Cardiac muscle cell (in vitro differentiated cells and primary cell): ENCODE results near the gene TMEM255B. TPM values are rescaled to one million over a fixed set of nuclear protein-coding genes. Genes with fewer than 3 reads are reported as not detected.

ENCODE experiments used
- DNase-seq, 2 donors: peaks; one replicate each; pipeline versions ENCODE4 v3.0.0 to v3.0.0-alpha.2; 2010 to 2017; ENCODE audit warnings: low read depth in 1 of 2, low spot score in 1 of 2
- H3K27ac ChIP-seq: fragments of 200-600 bp; sonication (generic); 2 replicates; pipeline ENCODE4 v1.5.1; 2016
- H3K27me3 ChIP-seq: fragments of 200-600 bp; sonication (generic); 2 replicates; pipeline ENCODE4 v1.6.0; 2016; ENCODE audit warnings: control low read depth
- H3K36me3 ChIP-seq: fragments of 200-600 bp; sonication (generic); 2 replicates; pipeline ENCODE4 v1.5.1; 2016; ENCODE audit warnings: control low read depth
- H3K4me1 ChIP-seq: fragments of 200-600 bp; sonication (generic); 2 replicates; pipeline ENCODE4 v1.8.1; 2017; ENCODE audit warnings: low read depth, mild to moderate bottlenecking, mixed run types
- H3K4me3 ChIP-seq: fragments of 200-600 bp; sonication (generic); 2 replicates; pipeline ENCODE4 v1.5.1; 2016; ENCODE audit warnings: mild to moderate bottlenecking
- H3K9me3 ChIP-seq: fragments of 200-600 bp; sonication (generic); 2 replicates; pipeline ENCODE4 v1.5.1; 2017; ENCODE audit warnings: low read depth, mild to moderate bottlenecking, control low read depth
- CTCF ChIP-seq: IDR thresholded peaks from 2 replicates; pipeline ENCODE4 v1.5.1; 2012; ENCODE audit warnings: low read depth, mild to moderate bottlenecking, low read length
- polyA plus RNA-seq: library from polyadenylated mRNA; unstranded; fragments of >200 nt; fragmentation: Nextera tagmentation; extraction: Ambion mirVana; gene quantifications from 2 replicates; pipeline ENCODE4 v1.2.1, GENCODE V29; 2016
- total RNA-seq: library from RNA; depleted of rRNA; stranded (reverse); fragments of >200 nt; gene quantifications from 2 replicates; pipeline ENCODE4 v1.2.3, GENCODE V29; 2016

Gene TMEM255B
- total and polyA plus RNA-seq, 2 experiments from 2014 or later: 0.17 TPM; not detected in 1

- no peaks in the 10 kb centered on the region for H3K27me3 ChIP-seq
- no peak overlapping the region for H3K27ac ChIP-seq
- H3K9me3 ChIP-seq: no peaks in the 10 kb centered on the region
- H3K4me1 ChIP-seq: no peaks in the 10 kb centered on the region
- no peak for TF ChIP-seq CTCF
- no peak overlapping the region for H3K4me3 ChIP-seq
- H3K36me3 ChIP-seq: no peaks in the 10 kb centered on the region
- no peak for DNase-seq
Observed at GRCh38 chr13:113739527-113740285, 19.3 kb upstream of the TMEM255B start.

GRCh38 chr13:113740286-113740556, 18.8 kb upstream of the TMEM255B start:
- Histone ChIP-seq H3K36me3 (no peaks in the 10 kb centered on the region), H3K27ac (no peak overlapping the region), H3K4me3 (no peak overlapping the region), H3K27me3 (no peaks in the 10 kb centered on the region), H3K4me1 (no peaks in the 10 kb centered on the region), H3K9me3 (no peaks in the 10 kb centered on the region)
- no peak for DNase-seq
- no peak for TF ChIP-seq CTCF

GRCh38 chr13:113740661-113741060, 18.4 kb upstream of the TMEM255B start:
- Histone ChIP-seq H3K4me1 (no peaks in the 10 kb centered on the region), H3K36me3 (no peaks in the 10 kb centered on the region), H3K4me3 (no peak overlapping the region), H3K27ac (no peak overlapping the region), H3K9me3 (no peaks in the 10 kb centered on the region), H3K27me3 (no peaks in the 10 kb centered on the region)
- no peak for DNase-seq
- TF ChIP-seq CTCF: no peak

- Histone ChIP-seq H3K4me1 (no peaks in the 10 kb centered on the region), H3K27me3 (no peaks in the 10 kb centered on the region), H3K4me3 (no peak overlapping the region), H3K27ac (no peak overlapping the region), H3K9me3 (no peaks in the 10 kb centered on the region), H3K36me3 (no peaks in the 10 kb centered on the region)
- TF ChIP-seq CTCF: no peak
- DNase-seq: no peak
Observed at GRCh38 chr13:113741191-113741668, 17.8 kb upstream of the TMEM255B start.

- peak; percentile 50 to 67 for DNase-seq
- H3K9me3 ChIP-seq: no peaks in the 10 kb centered on the region
- no peaks in the 10 kb centered on the region for H3K27me3 ChIP-seq
- no peak overlapping the region for H3K27ac ChIP-seq
- H3K36me3 ChIP-seq: no peaks in the 10 kb centered on the region
- TF ChIP-seq CTCF: peak; percentile 20
- no peaks in the 10 kb centered on the region for H3K4me1 ChIP-seq
- H3K4me3 ChIP-seq: no peak overlapping the region
Observed at GRCh38 chr13:113742000-113742441, 17.0 kb upstream of the TMEM255B start.
